DND-41 (cell line): ENCODE data around the gene MTTP.

ENCODE experiments used
- ATAC-seq: fragments of 200-7000 bp; cut with Tn5 transposase; 3 replicates; pipeline ENCODE4 v1.9.1; 2021; ENCODE audit warnings: low read depth; ENCODE audit not compliant: insufficient read depth
- DNase-seq: peaks from one replicate; pipeline ENCODE4 v3.0.0-alpha.2; 2020
- H2AFZ ChIP-seq: 2 replicates; pipeline ENCODE4 v1.6.0; 2012; ENCODE audit warnings: low read depth, low read length
- H3K27ac ChIP-seq: 2 replicates; pipeline ENCODE4 v1.5.1; 2012; ENCODE audit warnings: low read length, inconsistent platforms
- H3K27me3 ChIP-seq: fragments of 200-600 bp; sonication (generic); 2 replicates; pipeline ENCODE4 v1.6.0; 2012; ENCODE audit warnings: low read length, mild to moderate bottlenecking, inconsistent platforms; ENCODE audit not compliant: insufficient read depth, poor library complexity
- H3K36me3 ChIP-seq: 2 replicates; pipeline ENCODE4 v1.5.1; 2012; ENCODE audit warnings: low read length, inconsistent platforms; ENCODE audit not compliant: insufficient read depth
- H3K4me1 ChIP-seq: 2 replicates; pipeline ENCODE4 v1.5.1; 2012; ENCODE audit warnings: mild to moderate bottlenecking, low read length; ENCODE audit not compliant: insufficient read depth
- H3K4me2 ChIP-seq: 2 replicates; pipeline ENCODE4 v1.6.0; 2012; ENCODE audit warnings: mild to moderate bottlenecking, moderate library complexity, low read length, inconsistent platforms; ENCODE audit not compliant: insufficient read depth
- H3K4me3 ChIP-seq, 2 experiments: fragments of 200-600 bp in 1 of 2; shearing (Covaris generic) in 1 of 2; 2 replicates each; pipeline ENCODE4 v1.5.1; 2012 to 2016; ENCODE audit warnings: inconsistent platforms in 2 of 2, low read length in 2 of 2, mild to moderate bottlenecking in 2 of 2, low read depth in 1 of 2, moderate library complexity in 1 of 2
- H3K79me2 ChIP-seq: 2 replicates; pipeline ENCODE4 v1.6.0; 2012; ENCODE audit warnings: low read length, inconsistent platforms; ENCODE audit not compliant: insufficient read depth
- H3K9ac ChIP-seq: 2 replicates; pipeline ENCODE4 v1.6.0; 2012; ENCODE audit warnings: low read depth, mild to moderate bottlenecking, inconsistent platforms, low read length, moderate library complexity
- H3K9me3 ChIP-seq: 2 replicates; pipeline ENCODE4 v1.5.1; 2012; ENCODE audit warnings: low read length, moderate library complexity, mild to moderate bottlenecking, inconsistent platforms; ENCODE audit not compliant: insufficient read depth, severe bottlenecking
- H4K20me1 ChIP-seq: 2 replicates; pipeline ENCODE4 v1.6.0; 2012; ENCODE audit warnings: low read length; ENCODE audit not compliant: insufficient read depth
- CTCF ChIP-seq: IDR thresholded peaks from 2 replicates; pipeline ENCODE4 v1.5.1; 2012; ENCODE audit warnings: borderline replicate concordance, low read length, moderate library complexity, mild to moderate bottlenecking; ENCODE audit not compliant: poor library complexity, severe bottlenecking; ENCODE audit errors: extremely low read depth
- EZH2 ChIP-seq: IDR thresholded peaks from 3 replicates; pipeline ENCODE4 v1.6.1; 2012; ENCODE audit warnings: borderline replicate concordance, low read depth, mild to moderate bottlenecking, moderate library complexity, low read length, inconsistent platforms; ENCODE audit not compliant: severe bottlenecking

MTTP gene

GRCh38 chr4:99552872-99553271, 21.8 kb upstream of the MTTP start:
- Histone ChIP-seq H3K79me2 (no peaks in the 10 kb centered on the region), H2AFZ (no peak overlapping the region), H3K9me3 (no peaks in the 10 kb centered on the region), H3K4me2 (no peak overlapping the region), H3K27ac (no peak overlapping the region), H4K20me1 (no peaks in the 10 kb centered on the region), H3K9ac (no peak overlapping the region), H3K27me3 (no peaks in the 10 kb centered on the region), H3K4me3 (no peak overlapping the region), H3K4me1 (no peaks in the 10 kb centered on the region), H3K36me3 (no peaks in the 10 kb centered on the region; the same call in 1 of the 2 replicates)
- ATAC-seq (no peak), DNase-seq (no peak)
- TF ChIP-seq CTCF: no peak
- TF ChIP-seq EZH2: no peak

- no peak for TF ChIP-seq EZH2
- peak; percentile 4 for TF ChIP-seq CTCF
- Histone ChIP-seq H3K4me2 (peak within 1 kb of the TSS; percentile 84), H3K36me3 (no peaks in the 10 kb centered on the region), H3K4me3 (peak within 1 kb of the TSS; percentile 88 to 92), H3K79me2 (peaks cover 9% of the 10 kb centered on the region), H3K9me3 (no peaks in the 10 kb centered on the region), H3K27ac (peak within 1 kb of the TSS; percentile 100), H4K20me1 (no peaks in the 10 kb centered on the region), H3K4me1 (peaks cover 18% of the 10 kb centered on the region), H2AFZ (peak within 1 kb of the TSS; percentile 95), H3K27me3 (peaks cover 5% of the 10 kb centered on the region), H3K9ac (peak within 1 kb of the TSS; percentile 91)
- ATAC-seq (peak; percentile 93), DNase-seq (peak; percentile 97)
Measured at GRCh38 chr4:99563310-99564186, 11.1 kb upstream of the MTTP start, which contains the start of gene TRMT10A. Gene TRMT10A (minus strand): TSS chr4:99564039. CDS start chr4:99559338, 4,701 bp downstream.

DNA sequence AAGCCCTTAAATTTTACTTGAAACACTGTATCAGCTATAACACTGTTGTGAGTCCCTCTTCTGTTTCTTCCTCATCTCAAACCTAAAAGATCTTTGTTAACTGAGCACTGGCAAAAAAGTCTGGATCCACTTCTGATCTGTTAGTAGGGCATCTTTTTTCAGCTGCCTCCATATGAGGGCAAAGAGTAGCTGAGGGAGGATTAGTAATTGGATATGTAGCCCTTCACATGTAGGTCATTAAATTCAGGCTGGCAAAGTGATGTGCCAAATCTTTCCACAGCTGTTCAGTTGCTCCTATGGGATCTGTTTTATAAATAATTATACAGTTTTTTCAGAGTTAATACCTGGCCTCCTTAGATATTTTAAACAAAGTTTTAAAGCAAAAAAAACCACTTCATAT, 9.7 kb upstream of the MTTP start:
- H3K79me2 ChIP-seq: peaks cover 9% of the 10 kb centered on the region
- no peaks in the 10 kb centered on the region for H3K36me3 ChIP-seq
- peaks cover 5% of the 10 kb centered on the region for H3K27me3 ChIP-seq
- no peak for ATAC-seq
- H2AFZ ChIP-seq: peak overlapping the region; percentile 95
- no peak overlapping the region for H3K27ac ChIP-seq
- no peak overlapping the region for H3K9ac ChIP-seq
- peaks cover 18% of the 10 kb centered on the region for H3K4me1 ChIP-seq
- H3K4me2 ChIP-seq: peak overlapping the region; percentile 84
- no peaks in the 10 kb centered on the region for H4K20me1 ChIP-seq
- no peaks in the 10 kb centered on the region for H3K9me3 ChIP-seq
- no peak for DNase-seq
- H3K4me3 ChIP-seq: 0 out of 4 replicates have a peak overlapping the region, but pooled peaks of 1 of the 2 experiments have one; percentile 92
- TF ChIP-seq EZH2 (no peak), CTCF (no peak)
